HL-60 (cell line): ENCODE data around the gene PUM1.

ENCODE experiments used
- CTCF ChIP-seq: IDR thresholded peaks from one replicate; pipeline ENCODE4 v1.5.1; 2011; ENCODE audit warnings: low read length, control low read depth, inconsistent platforms; ENCODE audit not compliant: insufficient read depth
- POLR2AphosphoS5 ChIP-seq: IDR thresholded peaks from 2 replicates; pipeline ENCODE4 v1.6.1; 2012; ENCODE audit warnings: low read depth

GRCh38 chr1:31033598-31033997 lies 31.9 kb downstream of the PUM1 start:
- no peak for TF ChIP-seq CTCF
- no peak for TF ChIP-seq POLR2AphosphoS5
